ENCODE data around the gene RANBP1.

GRCh38 chr22:20111689-20112622, 3.9 kb upstream of the RANBP1 start:
- TF ChIP-seq, protein P1, sequence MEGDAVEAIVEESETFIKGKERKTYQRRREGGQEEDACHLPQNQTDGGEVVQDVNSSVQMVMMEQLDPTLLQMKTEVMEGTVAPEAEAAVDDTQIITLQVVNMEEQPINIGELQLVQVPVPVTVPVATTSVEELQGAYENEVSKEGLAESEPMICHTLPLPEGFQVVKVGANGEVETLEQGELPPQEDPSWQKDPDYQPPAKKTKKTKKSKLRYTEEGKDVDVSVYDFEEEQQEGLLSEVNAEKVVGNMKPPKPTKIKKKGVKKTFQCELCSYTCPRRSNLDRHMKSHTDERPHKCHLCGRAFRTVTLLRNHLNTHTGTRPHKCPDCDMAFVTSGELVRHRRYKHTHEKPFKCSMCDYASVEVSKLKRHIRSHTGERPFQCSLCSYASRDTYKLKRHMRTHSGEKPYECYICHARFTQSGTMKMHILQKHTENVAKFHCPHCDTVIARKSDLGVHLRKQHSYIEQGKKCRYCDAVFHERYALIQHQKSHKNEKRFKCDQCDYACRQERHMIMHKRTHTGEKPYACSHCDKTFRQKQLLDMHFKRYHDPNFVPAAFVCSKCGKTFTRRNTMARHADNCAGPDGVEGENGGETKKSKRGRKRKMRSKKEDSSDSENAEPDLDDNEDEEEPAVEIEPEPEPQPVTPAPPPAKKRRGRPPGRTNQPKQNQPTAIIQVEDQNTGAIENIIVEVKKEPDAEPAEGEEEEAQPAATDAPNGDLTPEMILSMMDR (optimal IDR thresholded peaks at IDR 0.05 in 1 of 3, IDR thresholded peaks at IDR 0.05 in 1 of 3, conservative IDR thresholded peaks at IDR 0.05 in 1 of 3; ENCODE audit: extremely low read depth in 1 of 3, insufficient read depth in 2 of 3, low read length in 3 of 3): no peak
- no peak for TF ChIP-seq EZH2 (IDR thresholded peaks at IDR 0.05; ENCODE audit: low read length)

Measured in keratinocyte (primary cell).